Pancreas (tissue), 10 donors: ENCODE results near the gene FAM241A. TPM values are rescaled to one million over a fixed set of nuclear protein-coding genes. Genes with fewer than 3 reads are reported as not detected.

Experiments used
- ATAC-seq, 4 donors: fragments of 200-7000 bp; cut with Tn5 transposase; one replicate each; pipeline versions ENCODE4 v1.8.0 to v1.9.1; 2020; ENCODE audit warnings: mild to moderate bottlenecking in 4 of 4, moderate library complexity in 4 of 4
- DNase-seq, 6 donors: peaks; one replicate each; pipeline ENCODE4 v3.0.0-alpha.2; 2020
- FAIRE-seq: peaks from 2 replicates; lab custom pipeline; 2012; peaks lifted over from hg19 to GRCh38; lab: Jason Lieb, UNC
- H3K27ac ChIP-seq, 4 donors: fragments of 200-600 bp; sonication (generic); 1 replicate in 3 of 4; 2 replicates in 1 of 4; pipeline versions ENCODE4 v1.5.0 to v1.8.0; 2020
- H3K27me3 ChIP-seq, 4 donors: fragments of 200-600 bp; one replicate each; pipeline ENCODE4 v1.8.0; 2021
- H3K36me3 ChIP-seq, 3 donors: fragments of 200-600 bp; sonication (generic) in 1 of 3; one replicate each; pipeline versions ENCODE4 v1.5.0 to v1.8.0; 2020 to 2021
- H3K4me1 ChIP-seq, 3 donors: fragments of 200-600 bp; one replicate each; pipeline ENCODE4 v1.8.0; 2021
- H3K4me3 ChIP-seq, 4 donors: fragments of 200-600 bp; sonication (generic) in 2 of 4; one replicate each; pipeline versions ENCODE4 v1.5.0 to v1.8.0; 2020 to 2021
- H3K9me3 ChIP-seq, 4 donors: fragments of 200-600 bp; one replicate each; pipeline ENCODE4 v1.8.0; 2021
- CTCF ChIP-seq, 4 donors: fragments of 200-600 bp; sonication (generic) in 3 of 4; IDR thresholded peaks; one replicate each; pipeline versions ENCODE4 v1.5.0 to v1.8.0; 2021; ENCODE audit warnings: antibody characterized with exemption in 4 of 4
- WGBS, 2 donors: extraction: QIAGEN DNeasy Blood & Tissue Kit; methylation state at CpG; one replicate each; pipeline ENCODE4 v1.1.7; 2013; 5-methylcytosine and 5-hydroxymethylcytosine counted together
- intact Hi-C, 3 donors: fragments of 100-400 bp; cut with DNase I; formaldehyde crosslinking; loops; one replicate each; pipeline versions ENCODE4 v1.11.1 to v1.14.2; 2022
- polyA plus RNA-seq, 2 donors: library from polyadenylated mRNA; stranded (reverse); fragments of 200-250 nt; gene quantifications; one replicate each; pipeline ENCODE4 v1.2.3, GENCODE V29; 2013
- total RNA-seq, 6 donors: library from RNA; stranded (reverse); fragmentation: NEBNext Ultra II Directional in 4 of 6; extraction: Animal tissue kit (Norgen Biotek cat#: 25700) in 4 of 6; gene quantifications; one replicate each; pipeline versions ENCODE4 v1.2.1 to v1.2.4, GENCODE V29; 2021 to 2023
- donor health status: healthy with polysubstance abuse.
- donor health status: DM: no; HTN: no; CAD: no; lungs with moderate emphysema.
- donor health status: DM: no; HTN: no; CAD: no.
- donor health status: control.
- donor health status: control.
- donor health status: Bipolar disorder and iron deficiency.
- donor health status: DM: yes; HTN: yes; CAD: no.
- donor health status: DM: no; HTN: no; CAD: no.
- donor health status: DM: no; HTN: no; CAD: no.
- donor health status: DM: yes; HTN: yes; CAD: no.

Gene FAM241A
- total RNA-seq (1 to 10 TPM in 1 of 6 donors, under 1 TPM in 5; 0.51 to 1.2 (median 0.76) TPM), polyA plus RNA-seq (1 to 10 TPM; 1.1 to 1.4 TPM)

DNA sequence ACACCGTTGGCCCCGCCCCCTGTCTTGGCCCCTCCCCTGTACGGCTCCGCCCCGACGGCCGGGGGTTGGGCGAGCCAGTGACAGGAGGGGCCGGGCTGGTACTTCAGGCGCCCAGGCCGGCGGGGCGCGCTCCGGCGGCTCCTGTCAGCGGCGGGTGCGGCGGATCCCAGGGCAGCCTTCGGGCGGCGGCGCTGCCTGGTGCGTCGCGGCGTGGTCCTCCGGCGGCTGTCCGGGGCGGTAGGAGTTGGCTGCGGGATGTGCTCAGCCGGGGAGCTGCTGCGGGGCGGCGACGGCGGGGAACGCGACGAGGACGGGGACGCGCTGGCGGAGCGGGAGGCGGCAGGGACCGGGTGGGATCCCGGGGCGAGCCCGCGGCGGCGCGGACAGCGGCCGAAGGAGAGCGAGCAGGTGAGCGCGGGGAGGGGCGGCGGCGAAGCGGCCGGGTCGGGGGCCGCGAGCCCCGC lies at the start of gene FAM241A:
Gene FAM241A (plus strand): TSS at position 129 of the 464 bp plus-strand sequence. CDS start 127 bp downstream, at position 256.
- H3K27me3 ChIP-seq: no peaks in the 10 kb centered on the region
- no peak for TF ChIP-seq CTCF (IDR thresholded peaks at IDR 0.05)
- peak within 1 kb of the TSS; percentile 46 to 82 (median 68) for H3K4me3 ChIP-seq
- FAIRE-seq: no peak
- peak; percentile 77 to 95 (median 89) for DNase-seq
- H3K9me3 ChIP-seq: no peaks in the 10 kb centered on the region
- no peaks in the 10 kb centered on the region for H3K36me3 ChIP-seq
- peak; percentile 98 to 99 (median 98) for ATAC-seq
- H3K27ac ChIP-seq: peak within 1 kb of the TSS; percentile 55 to 80 (median 64)
- WGBS, 2 donors: 0 to 1% methylated on average over 50 to 70 of the region's 70 CpGs
- H3K4me1 ChIP-seq: peaks cover 0 to 10% (median 0%) of the 10 kb centered on the region in 3 donors
- intact Hi-C loops: no loop called here

- ATAC-seq (no peak), DNase-seq (no peak), FAIRE-seq (no peak)
- intact Hi-C loops: no loop called here
- 45 to 61% methylated on average over 4 of the region's 4 CpGs for WGBS, 2 donors
- no peak overlapping the region for H3K4me3 ChIP-seq
- H3K4me1 ChIP-seq: no peaks in the 10 kb centered on the region
- H3K27me3 ChIP-seq: no peaks in the 10 kb centered on the region
- no peak for TF ChIP-seq CTCF (IDR thresholded peaks at IDR 0.05)
- no peak overlapping the region for H3K27ac ChIP-seq
- no peaks in the 10 kb centered on the region for H3K9me3 ChIP-seq
- H3K36me3 ChIP-seq: no peaks in the 10 kb centered on the region
Observed at GRCh38 chr4:112098841-112099530, 46.3 kb upstream of the FAM241A start.

GRCh38 chr4:112099701-112100297 lies 45.5 kb upstream of the FAM241A start:
- DNase-seq (no peak), ATAC-seq (peak in 3 of 4 donors; percentile 90 to 91 (median 91)), FAIRE-seq (peak; percentile 96)
- TF ChIP-seq CTCF (IDR thresholded peaks at IDR 0.05): peak; percentile 37 to 53 (median 48)
- intact Hi-C loops: loop anchor here in 2 of 3 donors (5.0 to 10.0 kb wide), 2 partner anchors 135 to 153 kb away; partner anchors contain the start of gene AP1AR (in 1 of the 2)
- H3K4me3 ChIP-seq: no peak overlapping the region
- H3K9me3 ChIP-seq: no peaks in the 10 kb centered on the region
- no peaks in the 10 kb centered on the region for H3K27me3 ChIP-seq
- no peaks in the 10 kb centered on the region for H3K36me3 ChIP-seq
- WGBS, 2 donors: 9 to 20% methylated on average over 5 of the region's 5 CpGs
- H3K4me1 ChIP-seq: no peaks in the 10 kb centered on the region
- H3K27ac ChIP-seq: no peak overlapping the region

DNA sequence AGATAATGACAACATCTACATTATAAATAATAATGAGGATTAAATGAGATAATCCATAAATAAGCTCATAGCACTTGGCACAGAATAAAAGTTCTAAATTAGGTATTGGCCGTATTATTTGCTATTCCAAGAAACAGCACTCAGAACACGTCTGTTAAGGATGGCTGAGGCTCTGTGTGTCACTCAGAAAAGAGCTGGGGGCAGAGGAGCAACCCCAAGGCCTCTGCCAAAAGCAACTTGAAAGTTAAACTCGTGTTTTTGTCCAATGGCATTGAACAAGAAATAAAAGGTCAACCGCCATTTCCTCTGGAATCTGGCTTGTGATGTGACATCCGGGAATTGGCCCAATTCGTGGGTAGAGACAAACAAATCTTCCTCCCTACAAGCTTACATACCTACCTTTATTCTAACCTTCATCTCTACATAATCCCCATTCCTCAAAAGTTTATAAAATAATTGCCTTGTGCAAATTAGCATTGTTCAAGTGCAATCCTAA lies 42.3 kb upstream of the FAM241A start:
- H3K27me3 ChIP-seq: no peaks in the 10 kb centered on the region
- FAIRE-seq (no peak), DNase-seq (no peak), ATAC-seq (no peak)
- H3K36me3 ChIP-seq: no peaks in the 10 kb centered on the region
- intact Hi-C loops: loop anchor here in 2 of 3 donors (5.0 to 10.0 kb wide), 2 partner anchors 132 to 149 kb away; partner anchors contain the start of gene AP1AR (in 1 of the 2)
- H3K4me1 ChIP-seq: no peaks in the 10 kb centered on the region
- H3K4me3 ChIP-seq: no peak overlapping the region
- no peak for TF ChIP-seq CTCF (IDR thresholded peaks at IDR 0.05)
- no peaks in the 10 kb centered on the region for H3K9me3 ChIP-seq
- H3K27ac ChIP-seq: no peak overlapping the region
- WGBS, 2 donors: 66 to 67% methylated on average over 6 of the region's 6 CpGs
